ACC112 (cell line): ENCODE data around the gene KRTAP5-3.
"Not testable (repeated sequence)": the region's sequence is repeated elsewhere in the genome, so short reads cannot be mapped to it uniquely, and the experiment has no call there.

Source experiments
- H2AFZ ChIP-seq: fragments of 200-600 bp; sonication (generic); one replicate; pipeline ENCODE4 v1.6.0; 2017; ENCODE audit warnings: antibody characterized with exemption, low read length; ENCODE audit not compliant: unreplicated experiment
- H3K27ac ChIP-seq: fragments of 200-600 bp; sonication (generic); 2 replicates; pipeline ENCODE4 v1.5.1; 2014; ENCODE audit warnings: low read depth, mild to moderate bottlenecking, antibody characterized with exemption, low read length, moderate library complexity
- H3K27me3 ChIP-seq: fragments of 200-600 bp; sonication (generic); 2 replicates; pipeline ENCODE4 v1.6.1; 2014; ENCODE audit warnings: mild to moderate bottlenecking, antibody characterized with exemption, low read length, moderate library complexity, mixed read lengths; ENCODE audit not compliant: insufficient read depth
- H3K36me3 ChIP-seq: fragments of 200-600 bp; sonication (generic); 2 replicates; pipeline ENCODE4 v1.6.1; 2016; ENCODE audit warnings: mild to moderate bottlenecking, antibody characterized with exemption, low read length, moderate library complexity, mixed read lengths; ENCODE audit not compliant: insufficient read depth
- H3K4me1 ChIP-seq: fragments of 200-600 bp; sonication (generic); one replicate; pipeline ENCODE4 v1.6.1; 2016; ENCODE audit warnings: low read length, mixed read lengths; ENCODE audit not compliant: insufficient read depth, unreplicated experiment, control insufficient read depth
- H3K4me3 ChIP-seq: fragments of 200-600 bp; sonication (generic); 2 replicates; pipeline ENCODE4 v1.5.1; 2014; ENCODE audit warnings: mild to moderate bottlenecking, low read depth, low read length
- H3K79me2 ChIP-seq: fragments of 200-600 bp; sonication (generic); one replicate; pipeline ENCODE4 v1.6.0; 2016; ENCODE audit warnings: low read length; ENCODE audit not compliant: control insufficient read depth, unreplicated experiment, insufficient read depth

KRTAP5-3 gene

GRCh38 chr11:1607901-1608300 is 362 bp downstream of the KRTAP5-3 start:
- H3K79me2 ChIP-seq, H2AFZ ChIP-seq, H3K36me3 ChIP-seq, H3K27ac ChIP-seq, H3K4me3 ChIP-seq, H3K4me1 ChIP-seq: not testable (repeated sequence)
- H3K27me3 ChIP-seq, result peaks cover 46% of the 10 kb centered on the region

GRCh38 chr11:1607156-1607845 is 962 bp downstream of the KRTAP5-3 start:
- not testable (repeated sequence) for H3K36me3 ChIP-seq, H3K79me2 ChIP-seq, H3K4me1 ChIP-seq, H3K27ac ChIP-seq, H3K4me3 ChIP-seq, H2AFZ ChIP-seq
- H3K27me3 ChIP-seq, result peaks cover 52% of the 10 kb centered on the region

GRCh38 chr11:1605923-1606322 is 2.3 kb downstream of the KRTAP5-3 start:
- H3K36me3 ChIP-seq, H3K4me3 ChIP-seq, H2AFZ ChIP-seq, H3K27ac ChIP-seq, H3K4me1 ChIP-seq, H3K79me2 ChIP-seq: not testable (repeated sequence)
- peaks cover 65% of the 10 kb centered on the region for H3K27me3 ChIP-seq

GRCh38 chr11:1604711-1605110 is 3.6 kb downstream of the KRTAP5-3 start:
- H2AFZ ChIP-seq, result no peak overlapping the region
- H3K27ac ChIP-seq, result no peak overlapping the region
- peaks cover 77% of the 10 kb centered on the region for H3K27me3 ChIP-seq
- no peaks in the 10 kb centered on the region for H3K36me3 ChIP-seq
- H3K4me1 ChIP-seq, result no peaks in the 10 kb centered on the region
- H3K79me2 ChIP-seq, result no peaks in the 10 kb centered on the region
- no peak overlapping the region for H3K4me3 ChIP-seq

- Histone ChIP-seq H3K27ac (no peak overlapping the region), H3K4me3 (no peak overlapping the region), H3K79me2 (no peaks in the 10 kb centered on the region), H3K27me3 (peaks cover 83% of the 10 kb centered on the region), H3K4me1 (no peaks in the 10 kb centered on the region), H3K36me3 (no peaks in the 10 kb centered on the region), H2AFZ (no peak overlapping the region)
Measured at GRCh38 chr11:1604181-1604580, 4.1 kb downstream of the KRTAP5-3 start.

GRCh38 chr11:1603629-1604028 is 4.6 kb downstream of the KRTAP5-3 start:
- Histone ChIP-seq H2AFZ (no peak overlapping the region), H3K79me2 (no peaks in the 10 kb centered on the region), H3K27me3 (peaks cover 87% of the 10 kb centered on the region), H3K36me3 (no peaks in the 10 kb centered on the region), H3K4me3 (no peak overlapping the region), H3K27ac (no peak overlapping the region), H3K4me1 (no peaks in the 10 kb centered on the region)

GRCh38 chr11:1601663-1602062 is 6.6 kb downstream of the KRTAP5-3 start:
- H3K27me3 ChIP-seq, result peaks cover 93% of the 10 kb centered on the region
- H3K27ac ChIP-seq, H3K4me1 ChIP-seq, H3K79me2 ChIP-seq, H2AFZ ChIP-seq, H3K36me3 ChIP-seq, H3K4me3 ChIP-seq: not testable (repeated sequence)

- no peak overlapping the region for H2AFZ ChIP-seq
- H3K27ac ChIP-seq, result no peak overlapping the region
- peaks cover 95% of the 10 kb centered on the region for H3K27me3 ChIP-seq
- no peaks in the 10 kb centered on the region for H3K36me3 ChIP-seq
- H3K4me1 ChIP-seq, result no peaks in the 10 kb centered on the region
- H3K79me2 ChIP-seq, result no peaks in the 10 kb centered on the region
- no peak overlapping the region for H3K4me3 ChIP-seq
Measured at GRCh38 chr11:1600626-1601025, 7.6 kb downstream of the KRTAP5-3 start.

GRCh38 chr11:1598816-1599215 is 9.4 kb downstream of the KRTAP5-3 start:
- no peak overlapping the region for H3K27ac ChIP-seq
- H3K27me3 ChIP-seq, result peaks cover 91% of the 10 kb centered on the region
- H3K36me3 ChIP-seq, result no peaks in the 10 kb centered on the region
- no peak overlapping the region for H3K4me3 ChIP-seq
- no peaks in the 10 kb centered on the region for H3K4me1 ChIP-seq
- H3K79me2 ChIP-seq, result no peaks in the 10 kb centered on the region
- no peak overlapping the region for H2AFZ ChIP-seq

- not testable (repeated sequence) for H3K4me1 ChIP-seq, H3K79me2 ChIP-seq, H2AFZ ChIP-seq, H3K36me3 ChIP-seq, H3K27ac ChIP-seq, H3K4me3 ChIP-seq
- peaks cover 91% of the 10 kb centered on the region for H3K27me3 ChIP-seq
Measured at GRCh38 chr11:1598406-1598805, 9.9 kb downstream of the KRTAP5-3 start.

- H3K4me3 ChIP-seq, result no peak within 1 kb of the TSS
- H3K27me3 ChIP-seq, result peaks cover 89% of the 10 kb centered on the region
- H3K36me3 ChIP-seq, result no peaks in the 10 kb centered on the region
- no peak within 1 kb of the TSS for H3K27ac ChIP-seq
- H3K79me2 ChIP-seq, result no peaks in the 10 kb centered on the region
- H2AFZ ChIP-seq, result no peak within 1 kb of the TSS
- no peaks in the 10 kb centered on the region for H3K4me1 ChIP-seq
Measured at GRCh38 chr11:1597994-1598380, 10.3 kb downstream of the KRTAP5-3 start, which contains the start of gene KRTAP5-2. Gene KRTAP5-2 (minus strand): TSS chr11:1598294. CDS start chr11:1598250, 44 bp downstream.
